ENCODE results near the gene CD36. TPM values are rescaled to one million over a fixed set of nuclear protein-coding genes. Genes with fewer than 3 reads are reported as not detected.
A peak's percentile ranks its signal among the peaks of the same experiment; 100 is the strongest.

The CD36 gene
- total RNA-seq, 1 experiment from 2014 or later = 0.32 TPM

GRCh38 chr7:80722616-80723195, 84.3 kb downstream of the CD36 start:
- no TSS peak for BruUV-seq (replicated peaks)
- no peaks in the 10 kb centered on the region for H3K9me3 ChIP-seq (ENCODE audit: control insufficient read depth in 1 of 2, insufficient read depth in 1 of 2, low read depth in 1 of 2, low read length in 2 of 2)
- CTCF ChIA-PET = interaction anchor here (1.2 to 1.6 kb wide), 2 partner anchors 64 to 747 kb away, joined by 3 to 4 read pairs; no protein-coding TSS in a partner anchor
- peak overlapping the region; percentile 18 to 37 for H3K4me3 ChIP-seq (replicated peaks in 1 of 2; ENCODE audit: low read depth in 1 of 2, low read length in 2 of 2)
- RAD21 ChIA-PET (ENCODE audit: low non-redundant PET in 1 of 2, low total read pairs in 2 of 2, uncharacterized antibody in 2 of 2, unreplicated experiment in 2 of 2) = interaction anchor here in 1 of 2 experiments (0.5 kb wide), 1 partner anchor 196 kb away, joined by 6 read pairs; the partner anchor contains the start of gene SEMA3C
- ATAC-seq (peak; percentile 93), DNase-seq (ENCODE audit: low read depth, low spot score) (peak; percentile 98)
- H3K9me2 ChIP-seq (ENCODE audit: insufficient read depth) = no peaks in the 10 kb centered on the region
- no peaks in the 10 kb centered on the region for H3K79me2 ChIP-seq (ENCODE audit: insufficient read depth, low read length)
- peak overlapping the region; percentile 58 for H3K9ac ChIP-seq (ENCODE audit: low read length)
- H3K27ac ChIP-seq (ENCODE audit: low read depth, low read length) = peak overlapping the region; percentile 94
- intact Hi-C loops (cut with micrococcal nuclease) = loop anchor here (10.0 kb wide), 2 partner anchors 182 to 352 kb away; no protein-coding TSS in a partner anchor
- peak overlapping the region; percentile 8 for H2AFZ ChIP-seq (ENCODE audit: low read depth, low read length, poor library complexity, severe bottlenecking)
- POLR2A ChIA-PET = interaction anchor here (0.6 to 1.0 kb wide), 3 partner anchors 11 to 1471 kb away, joined by 3 to 4 read pairs (median 3); no protein-coding TSS in a partner anchor
- H3K4me1 ChIP-seq (ENCODE audit: control insufficient read depth in 1 of 2, insufficient read depth in 2 of 2, low read length in 2 of 2) = peaks cover 31 to 48% of the 10 kb centered on the region in 2 experiments
- H3K27me3 ChIP-seq (ENCODE audit: insufficient read depth, low read length) = no peaks in the 10 kb centered on the region
- no peaks in the 10 kb centered on the region for H3K36me3 ChIP-seq (ENCODE audit: control insufficient read depth in 1 of 2, insufficient read depth in 2 of 2, low read length in 2 of 2)
- H3K4me2 ChIP-seq (ENCODE audit: low read length) = peak overlapping the region; percentile 72
- no peaks in the 10 kb centered on the region for H4K20me1 ChIP-seq (ENCODE audit: insufficient read depth)
- TF ChIP-seq ZFX (IDR thresholded peaks at IDR 0.05) = no peak
- TF ChIP-seq POLR2AphosphoS5 (IDR thresholded peaks at IDR 0.05; ENCODE audit: low read depth, low read length) = peak; percentile 72
- TF ChIP-seq EGR1 (IDR thresholded peaks at IDR 0.05; ENCODE audit: low read depth) = no peak
- TF ChIP-seq REST (IDR thresholded peaks at IDR 0.05; ENCODE audit: low read depth) = no peak
- peak; percentile 64 for TF ChIP-seq ZBTB33 (IDR thresholded peaks at IDR 0.05; ENCODE audit: extremely low read depth, insufficient replicate concordance, low read length)
- TF ChIP-seq JUND (IDR thresholded peaks at IDR 0.05) = peak; percentile 99
- TF ChIP-seq MAX (IDR thresholded peaks at IDR 0.05) = peak; percentile 86
- TF ChIP-seq SRF (IDR thresholded peaks at IDR 0.05; ENCODE audit: low read depth) = peak; percentile 84
- TF ChIP-seq, protein P1, sequence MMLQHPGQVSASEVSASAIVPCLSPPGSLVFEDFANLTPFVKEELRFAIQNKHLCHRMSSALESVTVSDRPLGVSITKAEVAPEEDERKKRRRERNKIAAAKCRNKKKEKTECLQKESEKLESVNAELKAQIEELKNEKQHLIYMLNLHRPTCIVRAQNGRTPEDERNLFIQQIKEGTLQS (IDR thresholded peaks at IDR 0.05) = peak; percentile 84
- TF ChIP-seq CBX3 (IDR thresholded peaks at IDR 0.05; ENCODE audit: low read depth) = peak; percentile 98
- peak; percentile 99 for TF ChIP-seq CEBPB (IDR thresholded peaks at IDR 0.05; ENCODE audit: low read depth)
- TF ChIP-seq CTCF (IDR thresholded peaks at IDR 0.05 in 2 of 3, conservative IDR thresholded peaks at IDR 0.05 in 1 of 3; ENCODE audit: borderline replicate concordance in 1 of 3, insufficient read depth in 1 of 3, low read depth in 2 of 3, low read length in 2 of 3) = no peak
- TF ChIP-seq FOSL1 (IDR thresholded peaks at IDR 0.05; ENCODE audit: low read depth) = peak; percentile 96
- peak; percentile 97 for TF ChIP-seq SIN3A (IDR thresholded peaks at IDR 0.05; ENCODE audit: low read depth)
- peak; percentile 40; the same call in 1 of the 2 replicates for TF ChIP-seq RAD21 (IDR thresholded peaks at IDR 0.05; ENCODE audit: low read depth)
- no peak for TF ChIP-seq EZH2phosphoT487 (IDR thresholded peaks at IDR 0.05; ENCODE audit: borderline replicate concordance)
- TF ChIP-seq SP1 (IDR thresholded peaks at IDR 0.05; ENCODE audit: low read depth) = peak; percentile 97
- TF ChIP-seq ELF1 (IDR thresholded peaks at IDR 0.05; ENCODE audit: borderline replicate concordance, low read depth) = no peak
- TF ChIP-seq YY1 (IDR thresholded peaks at IDR 0.05; ENCODE audit: extremely low read depth, insufficient replicate concordance, low read depth, low read length) = peak; percentile 72
